IMR-90 (cell line): ENCODE results near the gene ISOC1. TPM values are rescaled to one million over a fixed set of nuclear protein-coding genes. Genes with fewer than 3 reads are reported as not detected.

Experiments used
- ATAC-seq: fragments of 200-7000 bp; cut with Tn5 transposase; 2 replicates; pipeline ENCODE4 v1.9.1; 2020; ENCODE audit warnings: low read depth, mild to moderate bottlenecking, moderate library complexity
- BruUV-seq: library from RNA; stranded (reverse); fragments of 400-500 nt; replicated peaks from 2 replicates; lab custom pipeline; 2021; lab: Mats Ljungman, UMichigan
- CTCF ChIA-PET: fragments of 300-600 bp; formaldehyde crosslinking; extraction: SDS; loops from one replicate; lab custom pipeline; 2021; ENCODE audit warnings: antibody characterized with exemption; lab: Yijun Ruan, JAX
- POLR2A ChIA-PET: fragments of 300-600 bp; sonication (Branson Sonifier 250); formaldehyde crosslinking; loops from one replicate; lab custom pipeline; 2022; ENCODE audit warnings: antibody characterized with exemption; ENCODE audit not compliant: unreplicated experiment; lab: Charles Lee
- DNase-seq: peaks from one replicate; pipeline ENCODE4 v3.0.0; 2013
- H2AFZ ChIP-seq: replicated peaks from 2 replicates; pipeline ENCODE3; 2013; ENCODE audit warnings: low read length, mild to moderate bottlenecking; ENCODE audit not compliant: poor library complexity
- H2AK5ac ChIP-seq: 2 replicates; pipeline ENCODE4 v1.6.1; 2013; ENCODE audit warnings: low read depth, low read length, inconsistent platforms
- H2AK9ac ChIP-seq: replicated peaks from 2 replicates; pipeline ENCODE3; 2013; ENCODE audit warnings: mild to moderate bottlenecking, low read depth, low read length, moderate library complexity; ENCODE audit not compliant: poor library complexity
- H2BK120ac ChIP-seq: 2 replicates; pipeline ENCODE4 v1.6.1; 2013; ENCODE audit warnings: low read depth, low read length, inconsistent platforms
- H2BK15ac ChIP-seq: 3 replicates; pipeline ENCODE4 v1.6.1; 2013; ENCODE audit warnings: low read depth, low read length, inconsistent platforms
- H2BK20ac ChIP-seq: 2 replicates; pipeline ENCODE4 v1.6.1; 2013; ENCODE audit warnings: low read depth, mild to moderate bottlenecking, inconsistent platforms, low read length, moderate library complexity
- H2BK5ac ChIP-seq: 2 replicates; pipeline ENCODE4 v1.6.1; 2013; ENCODE audit warnings: mild to moderate bottlenecking, low read depth, low read length, inconsistent platforms; ENCODE audit not compliant: poor library complexity, severe bottlenecking
- H3K14ac ChIP-seq: replicated peaks from 2 replicates; pipeline ENCODE4 v1.6.1; 2013; ENCODE audit warnings: low read depth, low read length, inconsistent platforms
- H3K18ac ChIP-seq: 2 replicates; pipeline ENCODE4 v1.6.1; 2013; ENCODE audit warnings: low read depth, low read length, control low read depth
- H3K23ac ChIP-seq: 2 replicates; pipeline ENCODE4 v1.6.1; 2013; ENCODE audit warnings: low read depth, low read length, inconsistent platforms
- H3K27ac ChIP-seq: 2 replicates; pipeline ENCODE4 v1.5.1; 2013; ENCODE audit warnings: mild to moderate bottlenecking, control low read depth, low read length; ENCODE audit not compliant: insufficient read depth
- H3K27me3 ChIP-seq: 2 replicates; pipeline ENCODE4 v1.6.1; 2013; ENCODE audit warnings: low read length; ENCODE audit not compliant: control insufficient read depth, insufficient read depth
- H3K36me3 ChIP-seq: 2 replicates; pipeline ENCODE4 v1.6.1; 2013; ENCODE audit warnings: low read length, mixed read lengths; ENCODE audit not compliant: control insufficient read depth, insufficient read depth
- H3K4ac ChIP-seq: 2 replicates; pipeline ENCODE4 v1.6.1; 2013; ENCODE audit warnings: low read depth, low read length, inconsistent platforms
- H3K4me1 ChIP-seq: 2 replicates; pipeline ENCODE4 v1.6.1; 2013; ENCODE audit warnings: low read length, mixed read lengths; ENCODE audit not compliant: control insufficient read depth, insufficient read depth
- H3K4me2 ChIP-seq: 2 replicates; pipeline ENCODE4 v1.6.1; 2013; ENCODE audit warnings: low read depth, mild to moderate bottlenecking, control low read depth, low read length, moderate library complexity
- H3K4me3 ChIP-seq: 2 replicates; pipeline ENCODE4 v1.5.1; 2013; ENCODE audit warnings: low read depth, mild to moderate bottlenecking, control low read depth, low read length, moderate library complexity; ENCODE audit not compliant: insufficient read depth
- H3K56ac ChIP-seq: 2 replicates; pipeline ENCODE4 v1.6.1; 2013; ENCODE audit warnings: low read length, inconsistent platforms; ENCODE audit not compliant: insufficient read depth; ENCODE audit errors: extremely low read depth
- H3K79me1 ChIP-seq, 2 experiments: 2 replicates each; pipeline ENCODE4 v1.6.1; 2013; ENCODE audit warnings: low read length in 2 of 2, inconsistent platforms in 1 of 2, low read depth in 1 of 2
- H3K9ac ChIP-seq: 2 replicates; pipeline ENCODE4 v1.6.1; 2013; ENCODE audit warnings: low read depth, low read length, control low read depth
- H3K9me1 ChIP-seq: 2 replicates; pipeline ENCODE4 v1.6.1; 2013; ENCODE audit warnings: low read length, inconsistent platforms; ENCODE audit not compliant: insufficient read depth
- H3K9me3 ChIP-seq: 2 replicates; pipeline ENCODE4 v1.6.1; 2013; ENCODE audit warnings: low read length; ENCODE audit not compliant: control insufficient read depth, insufficient read depth
- H4K20me1 ChIP-seq: 2 replicates; pipeline ENCODE4 v1.6.1; 2013; ENCODE audit warnings: low read length, inconsistent platforms; ENCODE audit not compliant: insufficient read depth
- H4K5ac ChIP-seq: 2 replicates; pipeline ENCODE4 v1.6.1; 2013; ENCODE audit warnings: mild to moderate bottlenecking, low read depth, low read length, control low read depth
- H4K8ac ChIP-seq, 2 experiments: 2 replicates each; pipeline ENCODE4 v1.6.1; 2013; ENCODE audit warnings: low read depth in 2 of 2, low read length in 2 of 2, control low read depth in 1 of 2, inconsistent platforms in 1 of 2
- H4K91ac ChIP-seq: 2 replicates; pipeline ENCODE4 v1.6.1; 2013; ENCODE audit warnings: low read depth, low read length, inconsistent platforms; ENCODE audit not compliant: insufficient read depth
- BHLHE40 ChIP-seq: fragments of 150-350 bp; IDR thresholded peaks from 2 replicates; pipeline ENCODE4 v1.6.1; 2016; ENCODE audit warnings: mild to moderate bottlenecking, low read depth, low read length
- CEBPB ChIP-seq: IDR thresholded peaks from 2 replicates; pipeline ENCODE4 v1.6.1; 2012; ENCODE audit warnings: low read depth, low read length, improper control_type of control experiment
- FOS ChIP-seq: fragments of 150-350 bp; IDR thresholded peaks from 2 replicates; pipeline ENCODE4 v1.6.1; 2016; ENCODE audit warnings: low read depth, low read length
- MAFK ChIP-seq: IDR thresholded peaks from 2 replicates; pipeline ENCODE4 v1.6.1; 2012; ENCODE audit warnings: low read depth, low read length, improper control_type of control experiment
- MXI1 ChIP-seq: IDR thresholded peaks from 2 replicates; pipeline ENCODE4 v1.6.1; 2012; ENCODE audit warnings: low read depth, mild to moderate bottlenecking, low read length, moderate library complexity, borderline replicate concordance
- POLR2A ChIP-seq: IDR thresholded peaks from 2 replicates; pipeline ENCODE4 v1.6.1; 2012; ENCODE audit warnings: mild to moderate bottlenecking, low read depth, low read length
- RAD21 ChIP-seq: IDR thresholded peaks from 2 replicates; pipeline ENCODE4 v1.6.1; 2012; ENCODE audit warnings: low read length, improper control_type of control experiment
- RCOR1 ChIP-seq: IDR thresholded peaks from 2 replicates; pipeline ENCODE4 v1.6.1; 2012; ENCODE audit warnings: mild to moderate bottlenecking, low read length, improper control_type of control experiment; ENCODE audit not compliant: insufficient replicate concordance
- RFX5 ChIP-seq: IDR thresholded peaks from 2 replicates; pipeline ENCODE4 v1.8.0; 2012; ENCODE audit warnings: low read depth, mild to moderate bottlenecking, low read length, moderate library complexity
- SMC3 ChIP-seq: fragments of 150-350 bp; IDR thresholded peaks from 2 replicates; pipeline ENCODE4 v1.6.1; 2016; ENCODE audit warnings: low read depth, mild to moderate bottlenecking, antibody characterized with exemption, low read length, moderate library complexity
- WGBS, 2 experiments: methylation state at CpG; one replicate each; pipeline versions ENCODE4 v1.1.5 to v1.1.7; 2013; ENCODE audit warnings: missing lambda C conversion rate in 2 of 2; ENCODE audit not compliant: insufficient read length in 1 of 2; ENCODE audit errors: extremely low coverage in 2 of 2; 5-methylcytosine and 5-hydroxymethylcytosine counted together
- dilution Hi-C: fragments of 300-500 bp; cut with HindIII; formaldehyde crosslinking; loops from one replicate; pipeline ENCODE4 v1.14.3; 2018; ENCODE audit warnings: low sequenced_read_pairs; ENCODE audit not compliant: unreplicated experiment
- in situ Hi-C: fragments of 300-500 bp; cut with MboI; formaldehyde crosslinking; loops from 3 replicates; pipeline ENCODE4 v1.14.3; 2019; ENCODE audit warnings: low sequenced_read_pairs, inconsistent platforms, mixed read lengths
- intact Hi-C: fragments of 100-400 bp; cut with micrococcal nuclease; formaldehyde crosslinking; loops from 2 replicates; pipeline ENCODE4 v1.10.0; 2022
- polyA plus RNA-seq, 3 experiments: library from polyadenylated mRNA; depleted of rRNA; stranded (reverse); fragments of >200 nt; gene quantifications; 2 replicates each; pipeline ENCODE4 v1.2.3, GENCODE V29; 2012; ENCODE audit warnings: low replicate concordance in 1 of 3
- total RNA-seq: library from RNA; depleted of rRNA; stranded (reverse); fragments of >200 nt; gene quantifications from 2 replicates; pipeline ENCODE4 v1.2.3, GENCODE V29; 2012
- TF ChIP-seq, protein P1 (sequence below): fragments of 150-350 bp; IDR thresholded peaks from 2 replicates; pipeline ENCODE4 v1.6.1; 2017; ENCODE audit warnings: mild to moderate bottlenecking, antibody characterized with exemption, low read length, low read depth

The ISOC1 gene
- total and polyA plus RNA-seq, 2 of the 4 experiments (the other 2 are of a cell fraction), result 10.8 to 11.6 TPM

DNA sequence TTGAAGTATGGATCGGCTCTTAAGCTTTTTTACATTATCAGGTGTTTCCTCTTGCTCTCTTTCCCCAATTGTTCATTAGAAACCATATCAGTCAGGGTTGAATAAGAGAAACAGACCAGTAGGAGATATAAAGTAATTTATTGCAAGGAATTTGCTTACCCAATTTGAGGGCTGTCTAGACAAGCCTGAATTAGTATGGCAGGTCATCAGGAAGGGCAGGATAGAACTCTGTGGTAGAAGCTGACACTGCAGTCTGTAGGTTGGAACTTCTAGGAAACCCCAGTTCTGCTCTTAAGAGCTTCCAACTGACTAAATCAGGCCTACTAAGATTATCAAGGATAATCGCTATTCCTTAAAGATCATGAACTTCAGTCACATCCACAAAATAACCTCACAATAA is 24.3 kb downstream of the ISOC1 start:
- no peak overlapping the region for H2BK5ac ChIP-seq
- H2BK20ac ChIP-seq, result no peak overlapping the region
- ATAC-seq, result no peak
- in situ Hi-C loops, result no loop called here
- H3K27ac ChIP-seq, result no peak overlapping the region
- no peak overlapping the region for H2BK15ac ChIP-seq
- no peak overlapping the region for H3K14ac ChIP-seq
- H2AK9ac ChIP-seq, result no peak overlapping the region
- no peaks in the 10 kb centered on the region for H3K27me3 ChIP-seq
- no peaks in the 10 kb centered on the region for H3K4me1 ChIP-seq
- intact Hi-C loops, result no loop called here
- no peaks in the 10 kb centered on the region for H4K20me1 ChIP-seq
- no peak overlapping the region for H3K4me3 ChIP-seq
- no peak overlapping the region for H4K91ac ChIP-seq
- no peak overlapping the region for H3K23ac ChIP-seq
- BruUV-seq, result no TSS peak
- CTCF ChIA-PET, result interaction anchor here (1.2 to 1.6 kb wide), 2 partner anchors 11 to 213 kb away, joined by 4 read pairs; no protein-coding TSS in a partner anchor
- H4K8ac ChIP-seq, result no peak overlapping the region
- H3K18ac ChIP-seq, result no peak overlapping the region
- no peak overlapping the region for H3K4me2 ChIP-seq
- H3K79me1 ChIP-seq, result no peaks in the 10 kb centered on the region
- no peak overlapping the region for H3K4ac ChIP-seq
- no peak overlapping the region for H3K9ac ChIP-seq
- no CpG with 5 or more reads among the region's 2 CpGs for WGBS, 2 experiments
- no peak overlapping the region for H4K5ac ChIP-seq
- H3K56ac ChIP-seq, result no peak overlapping the region
- no peak for DNase-seq
- no peak overlapping the region for H2AFZ ChIP-seq
- H2AK5ac ChIP-seq, result no peak overlapping the region
- no peak overlapping the region for H2BK120ac ChIP-seq
- dilution Hi-C loops, result no loop called here
- POLR2A ChIA-PET, result no interaction called here
- no peaks in the 10 kb centered on the region for H3K36me3 ChIP-seq
- no peaks in the 10 kb centered on the region for H3K9me1 ChIP-seq
- TF ChIP-seq MXI1, result no peak
- TF ChIP-seq, protein P1, sequence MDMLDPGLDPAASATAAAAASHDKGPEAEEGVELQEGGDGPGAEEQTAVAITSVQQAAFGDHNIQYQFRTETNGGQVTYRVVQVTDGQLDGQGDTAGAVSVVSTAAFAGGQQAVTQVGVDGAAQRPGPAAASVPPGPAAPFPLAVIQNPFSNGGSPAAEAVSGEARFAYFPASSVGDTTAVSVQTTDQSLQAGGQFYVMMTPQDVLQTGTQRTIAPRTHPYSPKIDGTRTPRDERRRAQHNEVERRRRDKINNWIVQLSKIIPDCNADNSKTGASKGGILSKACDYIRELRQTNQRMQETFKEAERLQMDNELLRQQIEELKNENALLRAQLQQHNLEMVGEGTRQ, result no peak
- no peak for TF ChIP-seq RFX5
- TF ChIP-seq RCOR1, result no peak
- TF ChIP-seq FOS, result no peak
- no peak for TF ChIP-seq SMC3
- no peak for TF ChIP-seq BHLHE40
- no peak for TF ChIP-seq MAFK
- no peak for TF ChIP-seq RAD21
- TF ChIP-seq CEBPB, result no peak
- no peak for TF ChIP-seq POLR2A
- H3K9me3 ChIP-seq, result no peaks in the 10 kb centered on the region
